GM08714 (cell line): ENCODE results near the gene SERPINA6.

Experiments used
- H3K4me3 ChIP-seq: fragments of 200-500 bp; sonication (Bioruptor generic); 2 replicates; pipeline ENCODE4 v1.5.1; 2014; ENCODE audit warnings: mild to moderate bottlenecking, low read length, inconsistent platforms
- ZNF274 ChIP-seq: IDR thresholded peaks from 2 replicates; pipeline ENCODE4 v1.6.1; 2012; ENCODE audit warnings: mild to moderate bottlenecking, low read depth, low read length

The SERPINA6 gene

GRCh38 chr14:94343238-94344005 lies 20.3 kb upstream of the SERPINA6 start:
- H3K4me3 ChIP-seq = no peak overlapping the region

GRCh38 chr14:94342334-94342934 lies 19.3 kb upstream of the SERPINA6 start:
- no peak for TF ChIP-seq ZNF274
- H3K4me3 ChIP-seq = no peak overlapping the region

More at GRCh38 chr14:94343238-94344005, 20.3 kb upstream of the SERPINA6 start:
- no peak for TF ChIP-seq ZNF274

GRCh38 chr14:94341656-94342333 lies 18.7 kb upstream of the SERPINA6 start:
- TF ChIP-seq ZNF274 = no peak
- no peak overlapping the region for H3K4me3 ChIP-seq

- no peak overlapping the region for H3K4me3 ChIP-seq
- no peak for TF ChIP-seq ZNF274
Measured at GRCh38 chr14:94340533-94340932, 17.4 kb upstream of the SERPINA6 start.

DNA sequence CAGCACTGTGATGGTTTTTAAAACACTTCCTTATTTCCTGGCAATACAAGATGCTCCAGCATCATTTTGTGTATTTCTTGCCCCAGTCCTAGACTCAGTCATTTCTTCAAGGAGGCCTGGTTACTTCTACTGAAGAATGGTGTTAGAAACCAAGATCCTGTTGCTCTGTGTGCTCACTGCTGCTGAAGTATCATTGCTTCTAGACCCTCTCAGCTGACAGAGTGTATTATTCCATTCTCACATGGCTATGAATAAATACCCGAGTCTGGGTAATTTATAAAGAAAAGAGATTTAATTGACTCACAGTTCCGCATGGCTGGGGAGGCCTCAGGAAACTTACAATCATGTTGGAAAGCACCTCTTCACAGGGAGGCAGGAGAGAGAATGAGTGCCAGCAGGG lies 14.9 kb upstream of the SERPINA6 start:
- no peak for TF ChIP-seq ZNF274
- no peak overlapping the region for H3K4me3 ChIP-seq

DNA sequence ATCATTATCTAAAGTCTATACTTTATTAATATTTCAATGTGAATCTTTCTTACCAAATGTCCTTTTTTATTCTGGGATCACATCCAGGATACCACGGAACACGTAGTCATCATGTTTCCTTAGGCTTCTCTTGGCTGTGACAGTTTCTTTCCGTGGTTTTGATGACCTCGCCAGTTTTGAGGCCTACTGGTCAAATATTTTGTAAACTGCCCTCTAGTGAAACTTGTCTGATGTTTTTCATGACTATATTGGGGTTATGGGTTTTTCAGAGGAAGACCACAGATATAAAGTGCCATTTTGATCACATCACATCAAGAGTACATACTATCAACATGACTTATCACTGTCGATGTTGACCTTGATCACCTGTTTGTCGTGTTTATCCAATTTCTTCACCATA lies 14.1 kb upstream of the SERPINA6 start:
- H3K4me3 ChIP-seq = no peak overlapping the region
- TF ChIP-seq ZNF274 = no peak

GRCh38 chr14:94334872-94335271 lies 11.7 kb upstream of the SERPINA6 start:
- no peak for TF ChIP-seq ZNF274
- H3K4me3 ChIP-seq = no peak overlapping the region

- no peak overlapping the region for H3K4me3 ChIP-seq
- TF ChIP-seq ZNF274 = no peak
Measured at GRCh38 chr14:94332587-94332986, 9.5 kb upstream of the SERPINA6 start.

DNA sequence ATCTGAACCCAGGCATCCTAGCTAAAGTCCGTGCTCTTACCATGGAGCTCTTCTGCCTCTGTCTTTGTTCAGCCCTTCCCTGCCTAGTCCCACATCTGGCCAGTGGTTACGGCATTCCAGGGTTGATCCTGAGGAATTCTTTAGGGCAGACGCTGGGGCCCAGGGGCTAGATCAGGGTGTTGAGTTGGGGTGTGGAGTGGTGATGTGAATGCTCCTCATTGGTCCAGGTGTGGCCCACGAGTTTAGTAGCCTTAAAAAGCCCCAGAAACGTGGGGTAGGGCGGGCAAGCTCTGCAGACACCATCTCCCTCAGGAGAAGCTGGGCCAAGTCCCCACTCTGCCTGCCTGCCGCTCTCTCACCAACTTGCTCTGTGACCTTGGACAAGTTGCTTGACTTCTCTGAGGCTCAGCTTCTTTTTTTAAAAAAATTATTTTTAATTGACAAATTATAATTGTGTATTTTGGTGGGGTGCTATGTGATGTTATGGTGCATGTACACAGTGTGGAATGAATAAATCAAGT lies 9.0 kb upstream of the SERPINA6 start:
- no peak overlapping the region for H3K4me3 ChIP-seq
- TF ChIP-seq ZNF274 = no peak

DNA sequence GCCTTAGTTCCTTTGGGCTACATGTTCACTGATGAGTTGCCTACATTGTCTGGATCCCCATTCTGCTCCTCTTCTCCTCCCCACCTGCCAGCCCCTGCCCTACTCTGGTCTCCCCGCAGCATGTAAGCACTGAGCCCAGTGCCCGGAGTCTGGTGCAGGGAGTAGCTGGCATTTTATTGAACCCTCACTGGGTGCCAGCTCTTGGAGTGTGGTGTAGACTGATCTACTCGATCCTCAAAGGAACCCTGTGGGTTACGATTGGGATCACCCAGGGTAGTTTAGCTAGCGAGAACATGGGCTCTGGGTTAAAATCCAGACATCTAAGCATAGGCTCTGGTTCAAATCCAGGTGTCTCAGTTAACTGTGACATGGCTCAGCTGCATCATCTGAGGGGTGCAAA lies 8.3 kb upstream of the SERPINA6 start:
- no peak overlapping the region for H3K4me3 ChIP-seq
- TF ChIP-seq ZNF274 = no peak

DNA sequence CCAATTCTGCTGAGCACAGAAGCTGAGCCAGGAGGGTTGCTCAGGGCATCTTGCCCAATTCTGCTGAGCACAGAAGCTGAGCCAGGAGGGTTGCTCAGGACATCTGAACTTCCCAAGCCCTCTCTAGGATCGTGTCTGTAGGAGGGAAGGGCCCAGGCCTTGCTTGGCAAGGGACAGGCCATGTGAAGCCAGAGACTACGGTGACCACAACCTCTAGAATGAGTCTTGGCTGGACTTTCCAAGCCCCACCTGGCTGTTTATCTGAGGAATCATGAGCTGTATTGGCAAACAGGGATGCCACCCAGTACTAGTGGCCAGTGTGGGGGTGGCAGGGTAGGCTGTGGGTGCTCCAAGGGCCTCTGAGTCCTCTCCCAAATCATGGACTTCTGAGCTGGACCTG lies 7.7 kb upstream of the SERPINA6 start:
- no peak overlapping the region for H3K4me3 ChIP-seq
- TF ChIP-seq ZNF274 = no peak

DNA sequence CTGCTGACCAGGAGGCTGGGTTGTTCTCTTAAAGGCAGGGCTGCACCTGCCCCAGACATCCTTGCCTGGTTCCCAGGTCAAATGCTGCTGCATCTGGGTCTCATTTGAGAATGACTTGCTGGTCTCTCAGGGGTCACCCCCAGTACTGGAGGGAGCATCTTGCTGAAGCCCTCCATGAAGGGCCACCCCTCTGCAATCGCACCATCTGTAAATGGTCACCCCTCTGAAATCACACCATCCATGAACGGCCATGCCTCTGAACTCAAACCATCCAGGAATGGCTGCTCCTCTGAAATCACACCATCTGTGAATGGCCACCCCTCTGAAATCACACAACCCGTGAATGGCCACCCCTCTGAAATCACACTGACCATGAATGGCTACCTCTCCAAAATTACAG lies 7.3 kb upstream of the SERPINA6 start:
- no peak overlapping the region for H3K4me3 ChIP-seq
- no peak for TF ChIP-seq ZNF274

GRCh38 chr14:94329857-94330256 lies 6.7 kb upstream of the SERPINA6 start:
- TF ChIP-seq ZNF274 = no peak
- H3K4me3 ChIP-seq = no peak overlapping the region

- no peak overlapping the region for H3K4me3 ChIP-seq
- TF ChIP-seq ZNF274 = no peak
Measured at GRCh38 chr14:94328196-94328595, 5.1 kb upstream of the SERPINA6 start.
